ENCODE results near the gene MLF2. TPM values are rescaled to one million over a fixed set of nuclear protein-coding genes. Genes with fewer than 3 reads are reported as not detected.

MLF2 gene
- total RNA-seq, 1 experiment from 2014 or later, result 244 TPM

- Histone ChIP-seq H3K9ac (ENCODE audit: extremely low read depth, insufficient read length, low read length) (no peak overlapping the region), H3K79me1 (ENCODE audit: insufficient read depth, low read depth, low read length, poor library complexity, severe bottlenecking) (no peaks in the 10 kb centered on the region), H3K27me3 (ENCODE audit: insufficient read depth, low read length) (peaks cover 5% of the 10 kb centered on the region; the same call in 1 of the 2 replicates), H3K4me1 (ENCODE audit: insufficient read depth, low read length) (no peaks in the 10 kb centered on the region; the same call in 1 of the 2 replicates), H3T11ph (ENCODE audit: low read length) (no peak overlapping the region), H3K9me3 (ENCODE audit: control insufficient read depth, low read depth, low read length) (no peaks in the 10 kb centered on the region), H4K5ac (ENCODE audit: insufficient read length, low read depth, low read length) (no peak overlapping the region), H3K23ac (ENCODE audit: insufficient read length, low read depth, low read length) (no peak overlapping the region), H3K4ac (ENCODE audit: low read depth, low read length) (no peak overlapping the region), H4K20me1 (ENCODE audit: control insufficient read depth, insufficient read depth, insufficient read length) (no peaks in the 10 kb centered on the region), H4K91ac (ENCODE audit: insufficient read length, low read depth, low read length) (no peak overlapping the region), H3K79me2 (ENCODE audit: insufficient read depth, low read length) (no peaks in the 10 kb centered on the region), H2BK12ac (ENCODE audit: insufficient read length, low read depth, low read length) (no peak overlapping the region), H3K18ac (ENCODE audit: insufficient read length, low read depth, low read length) (no peak overlapping the region), H2BK5ac (ENCODE audit: insufficient read length, low read length) (no peak overlapping the region), H3K56ac (ENCODE audit: insufficient read length, low read depth, low read length) (no peak overlapping the region), H3K23me2 (ENCODE audit: insufficient read length, low read depth, low read length, poor library complexity, severe bottlenecking) (peaks cover 19% of the 10 kb centered on the region), H2AFZ (ENCODE audit: low read length) (no peak overlapping the region), H2BK15ac (ENCODE audit: low read depth, low read length) (no peak overlapping the region), H3K14ac (ENCODE audit: insufficient read depth, low read length) (no peak overlapping the region; the same call in 1 of the 2 replicates), H2BK20ac (ENCODE audit: low read depth, low read length, poor library complexity, severe bottlenecking) (no peak overlapping the region), H2BK120ac (ENCODE audit: low read depth, low read length, poor library complexity, severe bottlenecking) (no peak overlapping the region), H4K8ac (replicated peaks; ENCODE audit: insufficient read length, low read depth, low read length) (no peak overlapping the region), H3K4me2 (ENCODE audit: insufficient read depth, insufficient read length, low read length) (no peak overlapping the region), H2AK5ac (ENCODE audit: insufficient read length, low read length) (no peak overlapping the region), H3K27ac (ENCODE audit: insufficient read length, low read depth, low read length) (no peak overlapping the region)
- Mint-ChIP-seq H3K9me3 (peaks cover 0 to 3% of the 10 kb centered on the region in 2 experiments; a peak in 2 of 5 replicates), H3K4me1 (peaks cover 41 to 49% of the 10 kb centered on the region in 2 experiments), H3K36me3 (ENCODE audit: insufficient read depth in 1 of 3, low read depth in 3 of 3) (peaks cover 4 to 23% (median 21%) of the 10 kb centered on the region in 3 experiments), H3K27ac (no peak overlapping the region), H3K27me3 (ENCODE audit: low read depth) (peaks cover 45% of the 10 kb centered on the region), H3K4me3 (peak overlapping the region in 1 of 2 experiments; percentile 95; a peak in 3 of 5 replicates)
- no peak for DNase-seq
- no peak for TF ChIP-seq CTCF (conservative IDR thresholded peaks at IDR 0.05)
- no CpG with 5 or more reads among the region's 5 CpGs for WGBS (ENCODE audit: extremely low coverage, insufficient read length, low lambda C conversion rate)
These were observed 24.4 kb upstream of the MLF2 start for GRCh38 chr12:6777386-6777785.

All from H9 (cell line).